IPS-NIHi11 (cell line): ENCODE measurements around the gene ARID4B.

Source experiments
- DNase-seq: peaks from one replicate; pipeline ENCODE4 v3.0.0; 2012; ENCODE audit warnings: mixed read lengths, low spot score

The ARID4B gene

DNA sequence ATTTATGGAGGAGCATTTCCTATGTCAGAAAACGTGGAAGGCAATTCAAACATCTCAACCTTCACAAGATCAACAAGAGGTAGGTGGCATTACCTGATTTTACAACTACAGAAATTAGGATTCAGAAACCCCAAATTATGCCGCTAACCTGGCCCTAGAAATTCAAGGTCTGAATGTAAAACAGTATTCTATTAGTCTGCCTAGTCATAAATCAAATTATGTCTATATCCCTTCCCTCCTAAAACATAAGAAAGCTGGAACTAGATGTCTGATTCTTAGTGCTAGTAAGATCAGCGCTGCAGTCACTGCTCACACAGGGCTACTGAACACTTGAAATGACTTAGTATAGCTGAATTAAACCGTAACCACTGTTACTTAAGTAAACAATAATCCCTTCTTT, 200.8 kb downstream of the ARID4B start:
- DNase-seq, result no peak

DNA sequence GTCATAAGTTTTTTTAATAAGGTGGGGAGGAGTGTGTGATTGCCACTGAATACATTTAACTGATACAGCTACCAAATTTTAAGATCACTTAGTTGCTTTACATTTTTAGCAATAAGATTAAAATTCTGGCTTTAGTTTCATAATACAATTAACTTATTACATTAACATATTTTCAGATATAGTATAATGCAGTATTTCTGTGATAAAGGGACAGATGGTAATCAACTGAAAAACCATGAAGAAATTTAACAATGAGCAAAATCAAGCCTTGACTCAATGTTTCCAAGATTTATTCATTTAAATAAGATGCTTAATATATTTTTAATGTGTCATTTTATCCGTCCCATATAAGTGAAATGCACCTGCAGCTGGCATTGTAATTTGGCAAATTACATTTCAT, 203.3 kb downstream of the ARID4B start:
- DNase-seq, result no peak

DNA sequence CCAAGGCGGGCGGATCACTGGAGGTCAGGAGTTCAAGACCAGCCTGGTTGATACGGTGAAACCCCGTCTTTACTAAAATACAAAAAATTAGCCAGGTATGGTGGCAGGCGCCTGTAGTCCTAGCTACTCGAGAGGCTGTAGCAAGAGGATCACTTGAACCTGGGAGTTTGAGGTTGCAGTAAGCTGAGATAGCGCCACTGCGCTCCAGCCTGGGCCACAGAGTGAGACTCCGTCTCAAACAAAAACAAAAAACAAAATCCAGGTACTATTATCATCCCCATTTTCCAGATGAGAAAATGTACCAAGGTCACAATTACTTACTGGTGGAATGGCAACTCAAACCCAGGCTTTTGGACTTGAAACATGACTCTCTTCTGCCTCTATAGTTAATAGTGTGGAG, 203.9 kb downstream of the ARID4B start:
- DNase-seq, result no peak

DNA sequence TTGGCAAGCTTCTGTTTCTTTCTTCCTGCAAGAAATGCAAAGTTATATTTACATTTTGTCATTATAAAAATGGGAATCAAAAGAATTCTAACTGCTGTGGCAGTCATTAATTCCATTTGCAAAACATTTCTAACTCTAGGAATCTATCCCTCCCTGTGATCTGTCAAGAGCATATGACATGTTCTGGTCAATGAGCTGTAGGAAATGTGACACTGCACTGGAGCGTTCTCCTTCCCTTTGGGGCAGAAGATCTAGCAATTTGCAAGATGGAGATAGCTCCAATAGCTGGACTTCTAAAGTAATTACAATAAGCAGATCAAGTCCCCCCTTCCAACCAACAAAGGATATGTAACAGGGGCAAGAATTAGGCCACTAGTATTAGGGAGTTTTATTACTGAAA, 205.6 kb downstream of the ARID4B start:
- no peak for DNase-seq
